H7 (cell line): ENCODE data around the gene PACS2. TPM values are rescaled to one million over a fixed set of nuclear protein-coding genes. Genes with fewer than 3 reads are reported as not detected.

ENCODE experiments used
- DNase-seq: peaks from one replicate; pipeline ENCODE4 v3.0.0; 2012
- H3K27me3 ChIP-seq: 2 replicates; pipeline ENCODE4 v1.6.0; 2011; ENCODE audit warnings: mild to moderate bottlenecking, low read length; ENCODE audit not compliant: control insufficient read depth, insufficient read depth
- H3K36me3 ChIP-seq: replicated peaks from 2 replicates; pipeline ENCODE4 v1.5.1; 2011; ENCODE audit warnings: low read length; ENCODE audit not compliant: control insufficient read depth, insufficient read depth
- H3K4me3 ChIP-seq: 2 replicates; pipeline ENCODE4 v1.5.1; 2011; ENCODE audit warnings: low read depth, mild to moderate bottlenecking, control low read depth, low read length, moderate library complexity; ENCODE audit not compliant: insufficient read depth
- total RNA-seq: library from RNA; depleted of rRNA; stranded (reverse); fragments of >200 nt; shearing (Covaris generic); gene quantifications from 2 replicates; pipeline ENCODE4 v1.2.3, GENCODE V29; 2014

PACS2 gene
- total RNA-seq, 1 experiment from 2014 or later = 79.2 TPM

- Histone ChIP-seq H3K4me3 (no peak overlapping the region), H3K36me3 (0 out of 2 replicates have a peak, but pooled peaks cover 2% of the 10 kb centered on the region), H3K27me3 (no peaks in the 10 kb centered on the region)
- no peak for DNase-seq
Observed at GRCh38 chr14:105388110-105388951, 73.8 kb downstream of the PACS2 start.

- Histone ChIP-seq H3K36me3 (no peaks in the 10 kb centered on the region), H3K4me3 (no peak overlapping the region), H3K27me3 (no peaks in the 10 kb centered on the region)
- DNase-seq = no peak
Observed at GRCh38 chr14:105388976-105389375, 74.4 kb downstream of the PACS2 start.

DNA sequence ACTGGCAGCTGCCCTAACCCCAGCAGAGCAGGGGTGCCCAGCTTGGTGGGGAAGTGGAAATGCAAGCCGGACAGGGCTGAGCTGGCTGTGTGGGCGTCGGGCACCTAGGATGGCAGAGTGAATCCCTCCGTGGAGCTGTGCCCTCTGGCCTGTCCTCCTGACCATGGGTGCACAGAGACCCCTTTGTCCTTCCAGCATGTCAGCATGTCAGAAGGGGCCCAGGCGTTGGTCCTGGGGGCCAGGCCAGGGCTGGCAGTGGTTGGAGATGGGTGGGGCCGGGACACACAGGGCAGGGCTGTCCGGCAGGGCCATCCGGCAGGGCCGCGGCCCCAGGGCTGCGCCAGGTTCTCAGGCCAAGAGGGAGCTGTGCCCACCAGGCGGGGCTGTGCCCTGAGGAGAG is 75.0 kb downstream of the PACS2 start:
- DNase-seq = no peak
- H3K27me3 ChIP-seq = no peaks in the 10 kb centered on the region
- no peak overlapping the region for H3K4me3 ChIP-seq
- H3K36me3 ChIP-seq = no peaks in the 10 kb centered on the region

- Histone ChIP-seq H3K36me3 (no peaks in the 10 kb centered on the region), H3K27me3 (no peaks in the 10 kb centered on the region), H3K4me3 (no peak overlapping the region)
- no peak for DNase-seq
Observed at GRCh38 chr14:105389976-105390848, 75.7 kb downstream of the PACS2 start.

DNA sequence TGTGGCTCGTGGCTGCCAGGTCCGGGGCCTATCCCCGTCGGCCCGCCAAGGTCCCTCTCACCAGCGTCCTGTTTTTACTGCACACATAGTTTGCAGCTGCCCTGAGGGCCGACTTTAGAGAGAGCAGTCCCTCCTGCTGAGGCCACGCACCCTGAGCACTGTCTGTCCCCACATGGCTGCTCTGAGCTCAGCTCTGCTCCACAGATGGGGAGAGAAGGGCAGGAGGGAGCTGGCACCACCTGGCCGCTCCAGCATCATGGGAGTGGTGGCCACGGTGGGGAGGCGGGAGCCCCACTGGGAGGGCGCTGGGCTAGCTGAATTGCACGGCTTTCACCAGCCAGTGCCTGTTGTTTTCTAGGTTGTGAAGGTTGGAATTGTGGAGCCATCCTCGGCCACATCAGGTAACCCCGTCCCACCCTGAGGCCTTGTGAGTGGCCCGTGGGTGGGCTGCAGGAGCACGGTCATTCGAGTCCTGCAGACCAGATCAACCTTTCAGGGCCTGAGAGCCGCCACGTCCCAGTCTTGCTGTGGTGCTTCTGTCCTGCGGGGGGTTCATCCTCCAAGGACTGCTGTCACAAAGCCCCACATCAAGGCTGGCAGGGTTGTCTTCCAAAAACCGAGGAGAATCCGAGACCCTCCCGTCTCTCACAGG is 76.4 kb downstream of the PACS2 start:
- no peaks in the 10 kb centered on the region for H3K27me3 ChIP-seq
- no peak overlapping the region for H3K4me3 ChIP-seq
- no peak for DNase-seq
- H3K36me3 ChIP-seq = no peaks in the 10 kb centered on the region

- no peaks in the 10 kb centered on the region for H3K36me3 ChIP-seq
- DNase-seq = no peak
- H3K4me3 ChIP-seq = no peak overlapping the region
- H3K27me3 ChIP-seq = no peaks in the 10 kb centered on the region
Observed at GRCh38 chr14:105391541-105391940, 77.0 kb downstream of the PACS2 start.

- DNase-seq = no peak
- H3K4me3 ChIP-seq = no peak overlapping the region
Observed at GRCh38 chr14:105392131-105393090, 77.9 kb downstream of the PACS2 start.

GRCh38 chr14:105393151-105393550 is 78.6 kb downstream of the PACS2 start:
- H3K36me3 ChIP-seq = no peaks in the 10 kb centered on the region
- no peak for DNase-seq
- H3K4me3 ChIP-seq = no peak overlapping the region
- H3K27me3 ChIP-seq = no peaks in the 10 kb centered on the region; the same call in 1 of the 2 replicates

More at GRCh38 chr14:105392131-105393090, 77.9 kb downstream of the PACS2 start:
- H3K36me3 ChIP-seq = no peaks in the 10 kb centered on the region
- no peaks in the 10 kb centered on the region; the same call in 1 of the 2 replicates for H3K27me3 ChIP-seq

GRCh38 chr14:105394714-105395537 is 80.4 kb downstream of the PACS2 start:
- DNase-seq = no peak
- Histone ChIP-seq H3K27me3 (peaks cover 3% of the 10 kb centered on the region; the same call in 1 of the 2 replicates), H3K4me3 (no peak overlapping the region), H3K36me3 (no peaks in the 10 kb centered on the region)

GRCh38 chr14:105395538-105395854 is 80.9 kb downstream of the PACS2 start:
- Histone ChIP-seq H3K27me3 (peaks cover 3% of the 10 kb centered on the region; the same call in 1 of the 2 replicates), H3K4me3 (no peak overlapping the region), H3K36me3 (no peaks in the 10 kb centered on the region; the same call in 1 of the 2 replicates)
- no peak for DNase-seq

GRCh38 chr14:105397350-105397931 is 82.9 kb downstream of the PACS2 start:
- Histone ChIP-seq H3K4me3 (no peak overlapping the region), H3K36me3 (no peaks in the 10 kb centered on the region; the same call in 1 of the 2 replicates), H3K27me3 (peaks cover 3% of the 10 kb centered on the region; the same call in 1 of the 2 replicates)
- no peak for DNase-seq

DNA sequence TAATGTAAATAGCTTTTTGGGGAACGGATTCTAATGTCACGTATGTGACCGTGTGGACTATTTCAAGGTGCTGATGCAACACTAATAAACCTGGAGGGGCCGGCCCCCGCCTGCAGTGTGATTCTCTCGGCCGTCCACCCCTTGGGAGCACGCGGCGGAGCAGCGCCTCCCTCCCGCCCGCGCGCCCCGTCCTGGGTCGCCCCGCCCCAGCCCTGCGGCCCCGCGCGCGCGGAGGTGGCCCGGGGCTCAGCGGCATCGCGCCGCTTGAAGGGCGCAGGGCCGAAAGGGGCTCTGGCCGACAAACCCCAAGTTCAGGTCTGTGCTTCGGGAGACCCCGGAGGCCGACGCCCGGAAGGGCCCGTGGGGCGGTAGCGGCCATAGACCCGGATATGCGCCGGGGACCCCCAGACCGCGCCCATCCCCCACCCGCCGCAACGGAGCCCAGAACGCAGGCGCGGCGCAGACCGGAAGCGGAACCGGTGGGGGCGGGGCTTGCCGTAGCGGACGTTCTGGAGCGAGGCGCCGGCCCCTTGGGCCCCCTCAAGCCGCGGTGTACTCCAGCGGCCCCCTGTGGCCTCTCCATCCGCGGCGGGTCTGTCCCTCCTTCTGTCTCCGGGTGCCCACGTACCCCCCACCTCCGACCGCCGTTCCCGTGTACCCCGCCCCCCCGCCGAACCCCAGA is 83.6 kb downstream of the PACS2 start, which contains the start of gene TEX22:
TSS of gene TEX22 (plus strand) at position 495 of the 682 bp plus-strand sequence. CDS start 803 bp downstream, outside the sequence.
- Histone ChIP-seq H3K4me3 (peak within 1 kb of the TSS; percentile 53), H3K27me3 (peaks cover 3% of the 10 kb centered on the region; the same call in 1 of the 2 replicates), H3K36me3 (no peaks in the 10 kb centered on the region; the same call in 1 of the 2 replicates)
- DNase-seq = peak; percentile 98
